K562 (cell line): ENCODE data around the gene GPR21.

Experiments used
- ATF7 ChIP-seq: fragments of 450-650 bp; IDR thresholded peaks from 2 replicates; pipeline ENCODE4 v1.7.1; 2014; ENCODE audit warnings: mild to moderate bottlenecking, moderate library complexity
- CHD2 ChIP-seq: IDR thresholded peaks from 2 replicates; pipeline ENCODE4 v1.6.1; 2011; ENCODE audit warnings: low read depth, low read length
- EWSR1 ChIP-seq: fragments of 450-650 bp; IDR thresholded peaks from 2 replicates; pipeline ENCODE4 v1.6.1; 2018; ENCODE audit warnings: borderline replicate concordance, mild to moderate bottlenecking, low read depth, moderate library complexity; ENCODE audit not compliant: partially characterized antibody
- PCBP2 ChIP-seq: fragments of 200-400 bp; formaldehyde crosslinking; IDR thresholded peaks from 2 replicates; pipeline ENCODE4 v1.6.1; 2018; ENCODE audit warnings: low read length, low read depth, mild to moderate bottlenecking, moderate library complexity; ENCODE audit not compliant: poor library complexity, severe bottlenecking
- SPI1 ChIP-seq: IDR thresholded peaks from 2 replicates; pipeline ENCODE4 v1.6.1; 2011; ENCODE audit warnings: low read depth, low read length, control low read depth, borderline replicate concordance
- TF ChIP-seq, protein P1 (sequence below): fragments of 250-450 bp; sonication (Bioruptor Pico); IDR thresholded peaks from 2 replicates; pipeline ENCODE4 v1.8.0; 2022; ENCODE audit warnings: moderate library complexity, mild to moderate bottlenecking, inconsistent platforms
- TF ChIP-seq, protein P2 (sequence below), 2 experiments: IDR thresholded peaks; 2 replicates each; pipeline ENCODE4 v1.6.1; 2011; ENCODE audit warnings: borderline replicate concordance in 1 of 2, control low read depth in 1 of 2, low read depth in 1 of 2, low read length in 1 of 2, mild to moderate bottlenecking in 1 of 2, mixed read lengths in 1 of 2, moderate library complexity in 1 of 2; ENCODE audit not compliant: insufficient read depth in 1 of 2, insufficient read length in 1 of 2, poor library complexity in 1 of 2, severe bottlenecking in 1 of 2; ENCODE audit errors: extremely low read depth in 1 of 2

DNA sequence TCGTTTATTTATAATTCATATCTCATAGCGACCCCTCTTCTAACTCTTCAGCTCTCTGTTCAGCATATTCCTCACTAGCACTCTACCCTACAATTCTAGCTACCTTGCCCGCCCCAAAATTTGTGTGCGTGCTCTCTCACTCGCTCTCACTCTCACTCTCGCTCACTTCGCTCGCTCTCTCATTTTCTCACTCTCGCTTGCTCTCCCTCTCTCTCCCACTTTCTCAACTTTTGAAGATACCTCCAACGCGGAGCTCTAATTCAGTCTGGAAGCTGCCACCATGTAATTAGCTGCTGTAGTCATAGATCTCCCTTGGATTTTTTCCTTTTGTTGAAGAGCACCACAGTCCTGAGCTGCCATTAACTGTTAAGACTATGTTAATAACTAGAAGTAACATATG is 30.4 kb downstream of the GPR21 start:
- no peak for TF ChIP-seq EWSR1
- TF ChIP-seq, protein P1, sequence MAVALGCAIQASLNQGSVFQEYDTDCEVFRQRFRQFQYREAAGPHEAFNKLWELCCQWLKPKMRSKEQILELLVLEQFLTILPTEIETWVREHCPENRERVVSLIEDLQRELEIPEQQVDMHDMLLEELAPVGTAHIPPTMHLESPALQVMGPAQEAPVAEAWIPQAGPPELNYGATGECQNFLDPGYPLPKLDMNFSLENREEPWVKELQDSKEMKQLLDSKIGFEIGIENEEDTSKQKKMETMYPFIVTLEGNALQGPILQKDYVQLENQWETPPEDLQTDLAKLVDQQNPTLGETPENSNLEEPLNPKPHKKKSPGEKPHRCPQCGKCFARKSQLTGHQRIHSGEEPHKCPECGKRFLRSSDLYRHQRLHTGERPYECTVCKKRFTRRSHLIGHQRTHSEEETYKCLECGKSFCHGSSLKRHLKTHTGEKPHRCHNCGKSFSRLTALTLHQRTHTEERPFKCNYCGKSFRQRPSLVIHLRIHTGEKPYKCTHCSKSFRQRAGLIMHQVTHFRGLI (CRISPR knock-in tag): no peak
- TF ChIP-seq, protein P2, sequence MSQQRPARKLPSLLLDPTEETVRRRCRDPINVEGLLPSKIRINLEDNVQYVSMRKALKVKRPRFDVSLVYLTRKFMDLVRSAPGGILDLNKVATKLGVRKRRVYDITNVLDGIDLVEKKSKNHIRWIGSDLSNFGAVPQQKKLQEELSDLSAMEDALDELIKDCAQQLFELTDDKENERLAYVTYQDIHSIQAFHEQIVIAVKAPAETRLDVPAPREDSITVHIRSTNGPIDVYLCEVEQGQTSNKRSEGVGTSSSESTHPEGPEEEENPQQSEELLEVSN (IDR thresholded peaks at IDR 0.05; ENCODE audit: borderline replicate concordance in 1 of 2, extremely low read depth in 1 of 2, insufficient read depth in 1 of 2, insufficient read length in 1 of 2, low read depth in 1 of 2, low read length in 1 of 2, poor library complexity in 1 of 2, severe bottlenecking in 1 of 2): no peak
- no peak for TF ChIP-seq SPI1
- no peak for TF ChIP-seq ATF7
- TF ChIP-seq CHD2: no peak
- TF ChIP-seq PCBP2: no peak
